Naive B cell (primary cell): ENCODE results near the gene BOD1L1. TPM values are rescaled to one million over a fixed set of nuclear protein-coding genes. Genes with fewer than 3 reads are reported as not detected.
A peak's percentile ranks its signal among the peaks of the same experiment; 100 is the strongest.

Experiments used
- ATAC-seq, 2 donors: fragments of 150-1000 bp; cut with Tn5 transposase; 2 replicates each; pipeline ENCODE4 v1.10.0; 2021; ENCODE audit warnings: low read depth in 2 of 2, mild to moderate bottlenecking in 2 of 2, moderate library complexity in 2 of 2
- DNase-seq: peaks from one replicate; pipeline ENCODE4 v3.0.0; 2022
- H3K27ac Mint-ChIP-seq, 6 donors: one replicate each; pipeline ENCODE4 v1.8.0; 2020 to 2022; ENCODE audit warnings: mild to moderate bottlenecking in 6 of 6, mixed read lengths in 6 of 6, moderate library complexity in 5 of 6, inconsistent platforms in 2 of 6
- H3K27me3 Mint-ChIP-seq, 3 donors: one replicate each; pipeline ENCODE4 v1.8.0; 2021 to 2022; ENCODE audit warnings: mixed read lengths in 3 of 3, mild to moderate bottlenecking in 1 of 3
- H3K36me3 Mint-ChIP-seq, 2 donors: one replicate each; pipeline ENCODE4 v1.8.0; 2020 to 2022; ENCODE audit warnings: mixed read lengths in 2 of 2, inconsistent platforms in 1 of 2, mild to moderate bottlenecking in 1 of 2
- H3K4me1 Mint-ChIP-seq, 3 donors: one replicate each; pipeline ENCODE4 v1.8.0; 2020 to 2022; ENCODE audit warnings: mixed read lengths in 3 of 3, inconsistent platforms in 1 of 3, mild to moderate bottlenecking in 1 of 3, moderate library complexity in 1 of 3
- H3K4me3 Mint-ChIP-seq, 8 donors: one replicate each; pipeline ENCODE4 v1.8.0; 2020 to 2022; ENCODE audit warnings: mild to moderate bottlenecking in 8 of 8, mixed read lengths in 8 of 8, moderate library complexity in 8 of 8, inconsistent platforms in 2 of 8
- H3K9me3 Mint-ChIP-seq, 7 donors: one replicate each; pipeline ENCODE4 v1.8.0; 2020 to 2022; ENCODE audit warnings: mixed read lengths in 7 of 7, mild to moderate bottlenecking in 5 of 7, inconsistent platforms in 2 of 7, moderate library complexity in 1 of 7
- polyA plus RNA-seq, 6 donors: library from polyadenylated mRNA; unstranded; fragments of 300-500 nt; fragmentation: Illumina TruSeq; gene quantifications; one replicate each; pipeline ENCODE4 v1.2.3, GENCODE V29; 2021; ENCODE audit warnings: low read depth in 6 of 6

The BOD1L1 gene
- polyA plus RNA-seq, 6 donors from 2014 or later = 2.5 to 10.2 (median 3.9) TPM

- Mint-ChIP-seq H3K9me3 (peaks cover 0 to 33% (median 14%) of the 10 kb centered on the region in 7 donors), H3K27me3 (peaks cover 77 to 98% (median 84%) of the 10 kb centered on the region in 3 donors), H3K27ac (peak overlapping the region in 4 of 6 donors; percentile 27 to 92 (median 74)), H3K4me3 (peak overlapping the region in 5 of 8 donors; percentile 22 to 73 (median 58)), H3K4me1 (peaks cover 4 to 39% (median 25%) of the 10 kb centered on the region in 3 donors), H3K36me3 (peaks cover 2 to 15% of the 10 kb centered on the region in 2 donors)
- ATAC-seq (no peak), DNase-seq (no peak)
Measured at GRCh38 chr4:13530823-13531624, 96.5 kb downstream of the BOD1L1 start.

DNA sequence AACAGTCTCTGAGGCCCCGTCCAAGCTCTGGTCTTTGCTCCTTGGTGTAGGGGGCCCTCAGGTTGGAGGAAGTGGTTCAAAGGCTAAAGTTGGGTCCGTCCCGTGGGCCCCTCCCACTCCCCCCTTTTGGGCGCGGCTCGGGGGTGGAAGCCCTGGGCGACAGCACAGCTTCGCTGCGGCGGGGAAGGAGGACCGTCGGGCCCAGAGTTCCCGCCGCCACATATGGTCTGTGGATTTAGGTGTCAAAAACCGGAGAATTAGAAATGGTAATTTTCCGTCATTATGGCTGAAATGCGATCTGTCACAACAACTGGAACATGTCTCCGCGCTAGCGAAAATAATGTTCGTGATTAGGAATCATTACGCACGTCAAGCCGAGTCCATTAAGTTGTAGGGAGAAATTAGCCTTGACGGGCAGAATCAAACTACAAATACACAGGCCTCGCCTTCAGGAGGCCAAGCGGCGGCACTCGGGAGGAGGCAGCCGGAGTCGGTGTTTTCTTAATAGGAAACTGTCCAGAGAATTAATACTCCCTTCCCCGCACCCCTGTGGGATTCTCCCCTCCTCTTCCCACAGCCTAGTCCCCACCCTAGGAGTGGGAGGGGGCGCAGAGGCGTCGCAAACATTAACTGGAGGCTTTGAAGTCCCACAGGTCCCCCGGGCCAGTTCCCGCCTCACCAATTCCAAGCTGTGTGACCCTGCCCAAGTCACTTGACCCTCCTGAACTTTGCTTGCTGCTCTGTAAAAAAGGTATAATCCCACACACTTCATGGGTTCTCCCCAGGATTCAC lies 98.2 kb downstream of the BOD1L1 start:
- H3K4me1 Mint-ChIP-seq = peaks cover 4 to 33% (median 25%) of the 10 kb centered on the region in 3 donors
- H3K9me3 Mint-ChIP-seq = peaks cover 0 to 39% (median 18%) of the 10 kb centered on the region in 7 donors
- H3K4me3 Mint-ChIP-seq = peak overlapping the region; percentile 26 to 81 (median 69)
- H3K36me3 Mint-ChIP-seq = peaks cover 7 to 9% of the 10 kb centered on the region in 2 donors
- peaks cover 82 to 95% (median 82%) of the 10 kb centered on the region in 3 donors for H3K27me3 Mint-ChIP-seq
- no peak for DNase-seq
- H3K27ac Mint-ChIP-seq = peak overlapping the region in 5 of 6 donors; percentile 59 to 92 (median 78)
- ATAC-seq = no peak

- Mint-ChIP-seq H3K4me3 (peak overlapping the region in 7 of 8 donors; percentile 35 to 81 (median 67)), H3K27me3 (peaks cover 77 to 95% (median 82%) of the 10 kb centered on the region in 3 donors), H3K9me3 (peaks cover 0 to 43% (median 20%) of the 10 kb centered on the region in 7 donors), H3K27ac (peak overlapping the region in 4 of 6 donors; percentile 59 to 92 (median 83)), H3K36me3 (peaks cover 7 to 9% of the 10 kb centered on the region in 2 donors), H3K4me1 (peaks cover 4 to 33% (median 25%) of the 10 kb centered on the region in 3 donors)
- ATAC-seq (no peak), DNase-seq (no peak)
Measured at GRCh38 chr4:13528821-13529127, 98.8 kb downstream of the BOD1L1 start.

- peak; percentile 28 to 57 for ATAC-seq
- H3K27me3 Mint-ChIP-seq = peaks cover 75 to 95% (median 82%) of the 10 kb centered on the region in 3 donors
- H3K27ac Mint-ChIP-seq = peak overlapping the region in 4 of 6 donors; percentile 59 to 92 (median 83)
- H3K36me3 Mint-ChIP-seq = peaks cover 7 to 9% of the 10 kb centered on the region in 2 donors
- H3K4me1 Mint-ChIP-seq = peaks cover 4 to 36% (median 26%) of the 10 kb centered on the region in 3 donors
- DNase-seq = no peak
- peak overlapping the region; percentile 30 to 81 (median 68) for H3K4me3 Mint-ChIP-seq
- peaks cover 0 to 44% (median 20%) of the 10 kb centered on the region in 7 donors for H3K9me3 Mint-ChIP-seq
Measured at GRCh38 chr4:13527981-13528820, 99.3 kb downstream of the BOD1L1 start.

GRCh38 chr4:13527192-13527980 lies 100.1 kb downstream of the BOD1L1 start:
- DNase-seq = no peak

GRCh38 chr4:13526658-13527057 lies 100.9 kb downstream of the BOD1L1 start:
- peaks cover 77 to 95% (median 90%) of the 10 kb centered on the region in 3 donors for H3K27me3 Mint-ChIP-seq
- H3K36me3 Mint-ChIP-seq = peaks cover 7 to 9% of the 10 kb centered on the region in 2 donors
- peaks cover 4 to 43% (median 35%) of the 10 kb centered on the region in 3 donors for H3K4me1 Mint-ChIP-seq

More at GRCh38 chr4:13527192-13527980, 100.1 kb downstream of the BOD1L1 start:
- peaks cover 75 to 95% (median 87%) of the 10 kb centered on the region in 3 donors for H3K27me3 Mint-ChIP-seq
- peak overlapping the region in 7 of 8 donors; percentile 47 to 79 (median 67) for H3K4me3 Mint-ChIP-seq
- H3K27ac Mint-ChIP-seq = peak overlapping the region in 3 of 6 donors; percentile 66 to 95 (median 66)
- peaks cover 0 to 47% (median 23%) of the 10 kb centered on the region in 7 donors for H3K9me3 Mint-ChIP-seq
- ATAC-seq = peak; percentile 39 to 50
- H3K36me3 Mint-ChIP-seq = peaks cover 7 to 9% of the 10 kb centered on the region in 2 donors
- H3K4me1 Mint-ChIP-seq = peaks cover 4 to 40% (median 34%) of the 10 kb centered on the region in 3 donors

GRCh38 chr4:13525606-13526281 lies 101.8 kb downstream of the BOD1L1 start:
- Mint-ChIP-seq H3K4me3 (peak overlapping the region in 2 of 8 donors; percentile 68), H3K27ac (peak overlapping the region in 1 of 6 donors; percentile 61), H3K9me3 (peaks cover 0 to 41% (median 23%) of the 10 kb centered on the region in 7 donors)

More at GRCh38 chr4:13526658-13527057, 100.9 kb downstream of the BOD1L1 start:
- ATAC-seq = no peak
- Mint-ChIP-seq H3K9me3 (peaks cover 0 to 46% (median 23%) of the 10 kb centered on the region in 7 donors), H3K4me3 (no peak overlapping the region), H3K27ac (no peak overlapping the region)
- DNase-seq = no peak

DNA sequence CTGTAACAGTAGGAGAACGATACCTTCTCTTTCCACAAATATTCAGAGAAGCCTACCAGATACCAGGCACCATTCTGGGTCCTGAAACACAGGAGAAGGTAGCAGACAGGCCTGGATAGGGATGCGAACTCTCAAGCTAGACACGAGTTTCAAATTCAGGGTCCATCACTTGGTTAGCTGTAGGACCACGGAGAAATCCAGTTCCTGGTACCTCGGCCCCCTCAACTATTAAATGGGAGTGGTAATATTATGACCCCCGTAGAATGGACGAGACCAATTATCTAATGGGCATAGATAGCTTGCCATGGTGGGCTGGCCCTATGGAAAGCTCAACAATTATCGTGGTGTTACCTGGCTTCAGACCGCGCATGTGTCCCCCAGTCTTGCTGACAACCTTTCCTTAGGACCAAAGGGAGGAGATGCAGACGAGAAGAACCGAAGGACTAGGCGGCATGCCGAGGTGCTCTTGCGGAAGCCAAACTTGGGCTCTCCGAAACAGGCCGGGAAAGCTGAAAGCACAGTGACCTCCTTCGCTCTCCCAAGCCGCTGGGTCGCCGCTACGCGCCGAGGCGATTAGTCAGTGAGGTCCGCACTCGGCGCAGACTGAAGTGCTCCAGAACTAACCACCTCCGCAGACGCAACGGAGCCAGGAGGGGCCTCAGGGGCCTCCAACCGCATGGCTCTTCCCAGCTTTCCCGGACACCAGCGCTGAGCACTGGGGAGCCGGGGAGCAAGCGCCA lies 102.9 kb downstream of the BOD1L1 start:
- peaks cover 0 to 41% (median 21%) of the 10 kb centered on the region in 7 donors for H3K9me3 Mint-ChIP-seq
- H3K4me3 Mint-ChIP-seq = peak overlapping the region in 2 of 8 donors; percentile 29 to 37
- H3K36me3 Mint-ChIP-seq = peaks cover 7 to 9% of the 10 kb centered on the region in 2 donors
- DNase-seq = no peak
- peaks cover 4 to 34% (median 29%) of the 10 kb centered on the region in 3 donors for H3K4me1 Mint-ChIP-seq
- H3K27ac Mint-ChIP-seq = peak overlapping the region in 3 of 6 donors; percentile 57 to 90 (median 87)
- H3K27me3 Mint-ChIP-seq = peaks cover 75 to 86% (median 78%) of the 10 kb centered on the region in 3 donors
- ATAC-seq = no peak

More at GRCh38 chr4:13525606-13526281, 101.8 kb downstream of the BOD1L1 start:
- H3K27me3 Mint-ChIP-seq = peaks cover 76 to 92% (median 89%) of the 10 kb centered on the region in 3 donors
- DNase-seq (no peak), ATAC-seq (no peak)
- H3K4me1 Mint-ChIP-seq = peaks cover 4 to 35% (median 35%) of the 10 kb centered on the region in 3 donors
- H3K36me3 Mint-ChIP-seq = peaks cover 7 to 9% of the 10 kb centered on the region in 2 donors

GRCh38 chr4:13523591-13524503 lies 103.7 kb downstream of the BOD1L1 start:
- Mint-ChIP-seq H3K9me3 (peaks cover 0 to 35% (median 20%) of the 10 kb centered on the region in 7 donors), H3K27ac (peak overlapping the region in 3 of 6 donors; percentile 80 to 90 (median 87)), H3K27me3 (peaks cover 68 to 78% (median 70%) of the 10 kb centered on the region in 3 donors), H3K36me3 (peaks cover 7 to 8% of the 10 kb centered on the region in 2 donors), H3K4me3 (peak overlapping the region in 5 of 8 donors; percentile 5 to 71 (median 33)), H3K4me1 (peaks cover 4 to 27% (median 25%) of the 10 kb centered on the region in 3 donors)
- no peak for ATAC-seq
- DNase-seq = no peak

- Mint-ChIP-seq H3K4me3 (peak overlapping the region in 6 of 8 donors; percentile 3 to 69 (median 34)), H3K36me3 (peaks cover under 1 to 7% of the 10 kb centered on the region in 2 donors), H3K27ac (peak overlapping the region in 3 of 6 donors; percentile 69 to 89 (median 80)), H3K4me1 (peaks cover 4 to 19% (median 18%) of the 10 kb centered on the region in 3 donors), H3K9me3 (peaks cover 0 to 28% (median 18%) of the 10 kb centered on the region in 7 donors), H3K27me3 (peaks cover 63 to 70% (median 63%) of the 10 kb centered on the region in 3 donors)
- ATAC-seq (no peak), DNase-seq (no peak)
Measured at GRCh38 chr4:13523105-13523477, 104.4 kb downstream of the BOD1L1 start.
